ENCODE results near the gene KLF13.

The KLF13 gene

DNA sequence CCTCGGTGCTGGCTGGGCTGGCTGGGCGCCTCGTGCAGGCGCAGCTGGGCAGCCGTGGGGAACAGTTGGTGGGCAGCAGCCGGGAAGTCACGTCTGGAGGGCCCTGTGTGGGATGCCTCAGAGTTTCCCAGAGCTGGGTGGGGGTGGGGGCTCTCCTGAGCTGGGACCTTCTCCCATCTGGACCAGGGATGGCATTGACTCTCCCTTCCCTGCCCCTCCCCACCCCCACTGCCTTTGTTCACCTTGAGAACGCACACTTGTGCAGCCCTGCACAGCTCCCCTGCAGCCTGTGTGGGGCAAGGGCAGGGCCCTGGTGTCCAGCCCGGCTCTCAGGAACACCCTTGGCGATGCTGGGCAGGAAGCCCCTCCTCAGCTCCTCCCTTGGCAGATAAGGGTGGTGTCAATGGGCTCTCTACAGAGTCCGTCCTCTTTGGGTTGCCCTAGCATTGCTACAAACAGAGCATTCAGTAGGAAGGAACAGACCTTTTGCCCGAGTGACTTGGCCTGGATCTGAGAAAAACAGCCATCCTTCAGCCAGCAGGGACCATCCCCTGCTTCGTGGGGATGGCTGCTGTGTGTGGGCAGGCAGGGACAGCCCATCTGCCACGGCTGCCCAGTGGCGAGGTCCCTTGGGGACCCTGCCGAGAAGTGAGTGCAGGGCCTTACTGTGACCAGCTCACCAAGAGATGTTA lies 25.5 kb upstream of the KLF13 start:
- H3K4me3 ChIP-seq (ENCODE audit: low read length in 2 of 2) = no peak overlapping the region
- H3K36me3 ChIP-seq (ENCODE audit: control insufficient read depth in 2 of 2, insufficient read depth in 2 of 2, low read length in 2 of 2) = no peaks in the 10 kb centered on the region
- H3K27ac ChIP-seq (ENCODE audit: low read length) = no peak overlapping the region
- H3K27me3 ChIP-seq (ENCODE audit: control insufficient read depth in 1 of 2, insufficient read depth in 2 of 2, low read length in 2 of 2) = no peaks in the 10 kb centered on the region
- no peaks in the 10 kb centered on the region for H3K9me3 ChIP-seq (ENCODE audit: control insufficient read depth in 2 of 2, low read length in 2 of 2)
- peaks cover 10% of the 10 kb centered on the region for H3K4me1 ChIP-seq (ENCODE audit: control insufficient read depth, insufficient read depth, low read length)
- H3K9ac ChIP-seq (ENCODE audit: low read length in 2 of 2) = no peak overlapping the region

DNA sequence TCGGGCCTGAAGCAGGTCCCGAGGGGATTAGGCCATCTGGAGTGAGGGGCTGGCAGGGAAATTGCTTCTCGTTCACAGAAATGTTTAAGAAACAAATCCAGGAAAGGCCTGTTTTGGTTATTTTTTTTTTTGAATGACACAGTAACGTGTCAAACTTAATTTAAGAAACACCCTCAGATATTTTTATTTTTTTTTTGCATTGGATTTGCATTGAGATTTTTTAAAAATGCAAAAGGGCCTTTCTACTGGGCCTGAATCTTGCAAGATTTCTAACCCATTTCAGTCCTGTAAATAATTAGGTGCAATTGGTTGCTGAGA lies 25.0 kb upstream of the KLF13 start:
- no peak overlapping the region for H3K4me3 ChIP-seq (ENCODE audit: low read length in 2 of 2)
- no peaks in the 10 kb centered on the region for H3K9me3 ChIP-seq (ENCODE audit: control insufficient read depth in 2 of 2, low read length in 2 of 2)
- no peaks in the 10 kb centered on the region for H3K27me3 ChIP-seq (ENCODE audit: control insufficient read depth in 1 of 2, insufficient read depth in 2 of 2, low read length in 2 of 2)
- H3K4me1 ChIP-seq (ENCODE audit: control insufficient read depth, insufficient read depth, low read length) = peaks cover 10% of the 10 kb centered on the region
- H3K9ac ChIP-seq (ENCODE audit: low read length in 2 of 2) = no peak overlapping the region
- no peaks in the 10 kb centered on the region for H3K36me3 ChIP-seq (ENCODE audit: control insufficient read depth in 2 of 2, insufficient read depth in 2 of 2, low read length in 2 of 2)
- no peak overlapping the region for H3K27ac ChIP-seq (ENCODE audit: low read length)

DNA sequence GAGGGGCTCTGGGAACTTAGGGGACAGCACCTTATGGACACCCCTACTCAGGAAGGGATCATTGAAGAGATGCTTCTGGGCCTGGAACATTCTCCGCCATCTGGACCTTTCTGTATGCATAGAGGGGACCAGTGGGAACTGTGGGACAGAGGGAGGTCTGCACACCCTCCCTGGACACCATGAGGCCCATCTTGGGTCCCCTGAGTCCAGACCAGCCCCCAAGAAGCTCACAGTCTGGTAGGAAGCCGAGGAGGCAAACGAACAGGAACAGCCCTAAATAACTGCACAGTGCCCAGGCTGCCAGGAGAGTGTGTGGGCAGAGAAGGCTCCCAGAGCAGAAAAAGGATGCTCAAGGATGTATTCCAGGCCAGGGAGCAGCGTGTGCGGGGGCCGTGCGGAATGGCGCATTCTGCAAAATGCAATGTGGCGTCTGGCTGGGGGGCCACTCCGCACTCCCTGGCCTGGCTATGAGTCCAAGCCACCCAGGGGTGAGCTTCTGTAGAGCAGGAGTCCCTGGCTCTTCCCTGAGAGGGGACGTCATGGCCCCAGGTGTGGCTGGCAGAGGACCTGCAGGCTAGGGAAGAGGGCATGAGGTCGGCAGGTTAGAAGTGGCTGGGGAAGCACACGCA lies 24.5 kb upstream of the KLF13 start:
- H3K9ac ChIP-seq (ENCODE audit: low read length in 2 of 2) = no peak overlapping the region
- H3K27me3 ChIP-seq (ENCODE audit: control insufficient read depth in 1 of 2, insufficient read depth in 2 of 2, low read length in 2 of 2) = no peaks in the 10 kb centered on the region
- no peaks in the 10 kb centered on the region for H3K36me3 ChIP-seq (ENCODE audit: control insufficient read depth in 2 of 2, insufficient read depth in 2 of 2, low read length in 2 of 2)
- H3K4me1 ChIP-seq (ENCODE audit: control insufficient read depth, insufficient read depth, low read length) = peaks cover 10% of the 10 kb centered on the region
- no peak overlapping the region for H3K27ac ChIP-seq (ENCODE audit: low read length)
- H3K9me3 ChIP-seq (ENCODE audit: control insufficient read depth in 2 of 2, low read length in 2 of 2) = no peaks in the 10 kb centered on the region
- no peak overlapping the region for H3K4me3 ChIP-seq (ENCODE audit: low read length in 2 of 2)

DNA sequence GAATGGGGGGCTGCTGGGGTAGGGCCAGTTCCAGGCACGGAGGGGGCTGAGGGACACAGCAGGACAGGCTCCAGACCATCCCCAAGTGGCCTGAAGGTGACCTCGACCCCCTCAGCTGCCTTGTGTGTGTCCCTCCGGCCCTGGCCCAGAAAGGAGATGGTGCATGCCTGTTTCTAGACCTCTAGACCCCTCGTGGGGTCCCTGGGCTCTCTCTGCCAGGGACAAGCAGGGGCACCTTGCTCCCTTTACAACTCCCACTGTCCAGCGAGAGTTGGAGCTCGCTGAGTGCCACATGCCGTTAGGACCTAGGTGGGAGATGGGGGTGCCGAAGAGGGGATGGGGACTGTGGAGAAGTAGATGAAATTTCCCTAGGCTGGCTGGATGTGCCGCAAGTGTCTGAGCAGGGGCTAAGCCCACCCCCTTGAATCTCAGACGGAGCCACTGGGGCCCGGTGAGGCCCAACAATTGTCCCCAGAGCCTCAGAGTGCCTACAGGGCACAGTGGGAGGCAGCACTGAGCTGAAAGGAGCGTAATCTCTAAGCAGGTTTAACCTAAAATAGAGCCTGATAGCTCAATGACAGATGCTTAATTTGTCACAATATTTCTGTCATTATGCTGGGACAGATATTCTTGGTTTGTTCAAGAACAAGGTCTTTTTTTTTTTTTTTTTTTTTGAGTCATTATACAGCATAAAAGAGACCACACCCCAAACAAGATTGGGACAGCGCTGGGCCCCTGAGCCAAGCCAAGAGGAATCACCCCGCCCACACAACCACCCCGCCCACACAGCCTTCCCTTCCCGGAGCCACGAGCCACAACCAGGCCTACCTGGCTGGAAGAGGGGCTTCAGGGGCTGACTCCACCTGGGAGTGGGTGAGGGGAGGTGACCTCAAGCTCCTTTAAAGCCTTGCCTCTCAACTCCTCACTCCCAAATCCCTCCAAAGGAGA lies 23.6 kb upstream of the KLF13 start:
- no peak overlapping the region for H3K27ac ChIP-seq (ENCODE audit: low read length)
- peaks cover 10% of the 10 kb centered on the region for H3K4me1 ChIP-seq (ENCODE audit: control insufficient read depth, insufficient read depth, low read length)
- no peak overlapping the region for H3K9ac ChIP-seq (ENCODE audit: low read length in 2 of 2)

DNA sequence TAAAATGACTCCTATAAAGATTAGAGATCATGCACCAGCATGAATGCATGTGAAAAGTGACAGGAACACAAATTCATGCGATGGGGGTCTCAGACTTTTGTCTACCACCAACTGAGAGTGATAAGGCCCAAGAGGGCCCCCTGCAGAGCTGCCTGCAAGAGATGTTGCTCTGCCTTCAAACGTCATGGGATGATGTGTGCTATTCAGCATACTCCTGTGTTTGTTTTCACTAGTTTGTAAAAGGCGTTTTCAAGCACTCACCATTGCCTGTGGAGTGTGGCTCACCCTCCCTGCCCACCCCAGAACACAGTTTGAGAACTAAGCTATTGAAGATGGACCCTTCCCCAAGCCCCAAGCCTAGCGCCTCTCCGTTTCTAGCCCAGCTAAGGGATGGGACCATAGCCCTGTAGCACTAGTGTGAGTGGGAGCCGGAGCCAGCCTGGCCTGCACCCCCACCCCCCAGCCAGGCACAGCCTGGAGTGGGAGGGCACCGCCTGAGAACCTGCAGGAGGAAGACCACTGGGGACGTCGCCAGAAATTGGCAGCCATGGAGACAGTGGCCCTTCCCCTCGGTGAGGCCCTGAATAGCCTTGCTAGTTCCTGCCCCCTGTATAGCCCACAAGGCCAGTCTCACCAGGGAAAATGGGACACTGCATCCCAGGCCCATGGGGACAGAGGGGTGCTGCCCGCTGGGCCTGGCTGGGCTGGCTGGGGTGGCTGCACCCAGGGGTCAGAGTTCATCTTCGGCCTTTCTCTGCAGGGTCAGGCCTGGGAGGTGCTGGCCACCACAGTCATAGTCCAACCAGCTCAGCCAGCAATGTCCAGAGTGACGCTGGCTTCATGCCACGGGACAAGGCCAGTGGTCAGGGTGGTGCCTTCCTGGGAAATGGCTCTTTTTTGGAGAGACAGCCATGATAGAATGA lies 22.6 kb upstream of the KLF13 start:
- Histone ChIP-seq H3K36me3 (ENCODE audit: control insufficient read depth in 2 of 2, insufficient read depth in 2 of 2, low read length in 2 of 2) (no peaks in the 10 kb centered on the region), H3K4me3 (ENCODE audit: low read length in 2 of 2) (no peak overlapping the region), H3K27me3 (ENCODE audit: control insufficient read depth in 1 of 2, insufficient read depth in 2 of 2, low read length in 2 of 2) (no peaks in the 10 kb centered on the region), H3K9me3 (ENCODE audit: control insufficient read depth in 2 of 2, low read length in 2 of 2) (no peaks in the 10 kb centered on the region), H3K27ac (ENCODE audit: low read length) (no peak overlapping the region), H3K9ac (ENCODE audit: low read length in 2 of 2) (no peak overlapping the region), H3K4me1 (ENCODE audit: control insufficient read depth, insufficient read depth, low read length) (peaks cover 10% of the 10 kb centered on the region)

More for the DNA sequence above, 23.6 kb upstream of the KLF13 start:
- Histone ChIP-seq H3K9me3 (ENCODE audit: control insufficient read depth in 2 of 2, low read length in 2 of 2) (no peaks in the 10 kb centered on the region), H3K27me3 (ENCODE audit: control insufficient read depth in 1 of 2, insufficient read depth in 2 of 2, low read length in 2 of 2) (no peaks in the 10 kb centered on the region), H3K36me3 (ENCODE audit: control insufficient read depth in 2 of 2, insufficient read depth in 2 of 2, low read length in 2 of 2) (no peaks in the 10 kb centered on the region), H3K4me3 (ENCODE audit: low read length in 2 of 2) (no peak overlapping the region)

DNA sequence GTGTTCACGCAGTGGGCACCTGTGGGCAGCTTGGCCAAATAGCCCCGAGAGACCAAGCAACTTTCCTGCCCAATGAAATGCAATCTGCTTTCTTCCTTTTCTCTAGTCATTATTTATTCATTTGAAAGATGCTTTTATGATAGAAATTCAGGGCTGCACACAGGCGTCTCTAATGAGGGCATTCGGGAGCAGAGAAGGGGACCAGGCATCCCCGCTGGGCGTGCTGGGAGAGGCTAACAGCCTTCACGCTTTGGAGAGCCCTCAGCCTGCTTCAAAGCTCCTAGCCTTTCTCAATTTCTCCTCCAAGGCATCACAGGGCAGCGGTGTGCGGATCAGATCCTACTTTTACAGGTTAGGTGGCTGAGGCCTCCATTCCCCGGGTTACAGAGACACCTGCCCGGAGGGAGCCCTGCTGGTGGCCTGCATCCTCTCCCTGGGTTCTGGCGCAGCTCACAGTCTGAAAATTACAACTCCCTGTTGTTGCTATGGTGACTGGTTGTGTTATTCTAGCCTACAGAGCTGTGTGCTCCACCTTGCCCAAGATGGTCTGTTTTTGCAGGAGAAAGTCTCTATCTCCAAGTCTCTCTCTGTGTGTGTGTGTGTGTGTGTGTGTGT lies 21.8 kb upstream of the KLF13 start:
- Histone ChIP-seq H3K4me3 (ENCODE audit: low read length in 2 of 2) (no peak overlapping the region), H3K27me3 (ENCODE audit: control insufficient read depth in 1 of 2, insufficient read depth in 2 of 2, low read length in 2 of 2) (no peaks in the 10 kb centered on the region), H3K9ac (ENCODE audit: low read length in 2 of 2) (no peak overlapping the region), H3K9me3 (ENCODE audit: control insufficient read depth in 2 of 2, low read length in 2 of 2) (no peaks in the 10 kb centered on the region), H3K36me3 (ENCODE audit: control insufficient read depth in 2 of 2, insufficient read depth in 2 of 2, low read length in 2 of 2) (no peaks in the 10 kb centered on the region), H3K27ac (ENCODE audit: low read length) (no peak overlapping the region), H3K4me1 (ENCODE audit: control insufficient read depth, insufficient read depth, low read length) (peaks cover 10% of the 10 kb centered on the region)

DNA sequence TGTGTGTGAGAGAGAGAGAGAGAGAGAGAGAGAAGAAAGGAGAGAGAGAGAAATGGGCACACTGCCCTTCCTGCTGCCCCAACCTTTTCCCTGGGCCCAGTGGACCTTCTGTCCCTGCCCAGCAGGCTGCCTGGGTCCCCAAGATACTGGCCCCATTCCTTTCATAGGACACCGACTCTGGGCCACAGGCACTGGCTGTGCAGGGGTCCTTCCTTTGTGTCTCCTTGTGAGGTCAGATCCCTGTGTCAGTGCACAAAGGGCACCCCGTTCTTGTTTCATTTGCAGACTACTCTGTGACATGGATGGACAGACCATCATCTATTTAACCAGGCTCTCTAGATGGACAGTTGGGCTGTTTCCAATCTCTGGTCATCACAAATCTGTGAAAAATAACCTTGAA lies 21.3 kb upstream of the KLF13 start:
- no peak overlapping the region for H3K4me3 ChIP-seq (ENCODE audit: low read length in 2 of 2)
- H3K36me3 ChIP-seq (ENCODE audit: control insufficient read depth in 2 of 2, insufficient read depth in 2 of 2, low read length in 2 of 2) = no peaks in the 10 kb centered on the region
- peaks cover 10% of the 10 kb centered on the region for H3K4me1 ChIP-seq (ENCODE audit: control insufficient read depth, insufficient read depth, low read length)
- H3K27me3 ChIP-seq (ENCODE audit: control insufficient read depth in 1 of 2, insufficient read depth in 2 of 2, low read length in 2 of 2) = no peaks in the 10 kb centered on the region
- no peak overlapping the region for H3K27ac ChIP-seq (ENCODE audit: low read length)
- no peak overlapping the region for H3K9ac ChIP-seq (ENCODE audit: low read length in 2 of 2)
- no peaks in the 10 kb centered on the region for H3K9me3 ChIP-seq (ENCODE audit: control insufficient read depth in 2 of 2, low read length in 2 of 2)

DNA sequence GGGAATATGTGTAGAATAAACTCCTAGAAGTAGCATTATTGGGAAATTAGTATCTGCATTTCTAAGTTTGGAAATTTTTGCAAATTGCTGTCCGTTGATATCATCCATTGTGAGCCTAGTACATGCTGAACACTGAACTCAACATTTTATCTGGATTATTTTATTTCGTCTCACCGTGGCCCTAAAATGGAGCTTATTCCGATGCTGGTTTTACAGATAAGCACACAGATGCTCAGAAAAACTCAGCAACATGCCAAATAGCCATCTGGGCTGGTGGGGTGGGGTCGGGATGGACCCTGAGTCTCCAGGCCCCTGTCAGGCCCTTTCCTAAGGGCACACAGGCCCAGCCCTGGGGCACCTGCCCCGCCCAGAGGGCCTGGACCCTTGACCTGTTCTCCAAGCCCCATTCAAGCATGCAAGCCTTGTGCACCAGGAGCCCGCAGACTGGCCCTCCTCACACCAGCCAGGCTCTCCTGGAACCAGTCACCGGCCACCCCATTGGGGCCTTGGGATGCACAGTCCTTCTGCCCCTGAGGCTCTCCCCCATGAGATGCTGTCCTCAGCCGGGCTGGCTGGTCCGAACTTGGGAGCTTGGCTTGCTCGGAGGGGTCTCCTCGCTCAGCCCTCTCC lies 20.7 kb upstream of the KLF13 start:
- Histone ChIP-seq H3K4me1 (ENCODE audit: control insufficient read depth, insufficient read depth, low read length) (peaks cover 8% of the 10 kb centered on the region), H3K27ac (ENCODE audit: low read length) (no peak overlapping the region), H3K4me3 (ENCODE audit: low read length in 2 of 2) (no peak overlapping the region), H3K27me3 (ENCODE audit: control insufficient read depth in 1 of 2, insufficient read depth in 2 of 2, low read length in 2 of 2) (no peaks in the 10 kb centered on the region), H3K9me3 (ENCODE audit: control insufficient read depth in 2 of 2, low read length in 2 of 2) (no peaks in the 10 kb centered on the region), H3K36me3 (ENCODE audit: control insufficient read depth in 2 of 2, insufficient read depth in 2 of 2, low read length in 2 of 2) (no peaks in the 10 kb centered on the region), H3K9ac (ENCODE audit: low read length in 2 of 2) (no peak overlapping the region)

DNA sequence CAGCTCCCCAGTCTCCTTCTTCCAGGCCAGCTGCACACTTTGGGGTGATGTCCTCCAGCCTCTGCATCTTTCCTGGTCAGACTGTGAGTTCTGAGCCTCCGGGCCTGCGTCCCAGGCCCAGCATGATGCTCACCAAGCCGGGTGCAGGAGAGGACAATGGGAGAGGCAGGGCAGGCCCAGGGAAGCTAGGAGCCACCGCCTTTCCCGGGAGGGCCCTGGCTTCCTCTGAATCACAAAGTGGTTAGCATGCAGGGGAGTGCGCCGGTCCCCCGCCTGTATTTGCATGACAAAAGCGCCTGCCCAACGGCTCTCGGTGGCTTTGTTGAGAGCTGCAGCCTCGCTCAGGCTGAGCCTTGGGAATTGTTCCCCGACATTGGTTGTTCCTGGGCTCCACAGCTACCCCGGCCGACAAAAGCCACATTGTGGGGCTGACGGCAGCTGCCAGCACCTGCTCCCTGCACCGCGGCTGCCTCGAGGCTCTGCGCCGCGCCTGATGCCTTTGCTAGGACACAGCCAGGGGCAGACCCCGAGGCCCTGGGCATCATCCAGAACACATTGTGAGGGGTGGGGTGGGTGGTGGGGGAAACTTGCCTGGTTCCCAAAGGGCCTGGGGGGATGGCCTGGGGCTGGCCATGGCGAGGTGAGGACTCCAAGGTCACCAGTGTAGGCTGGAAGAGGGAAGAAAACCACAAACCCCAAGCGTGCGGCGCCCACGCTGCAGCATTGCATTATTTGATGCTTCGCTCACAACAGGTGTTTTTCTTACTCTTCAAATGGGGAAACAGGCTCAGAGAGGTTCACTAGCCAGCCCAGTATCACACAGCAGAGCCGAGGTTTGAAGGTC lies 20.0 kb upstream of the KLF13 start:
- Histone ChIP-seq H3K9ac (ENCODE audit: low read length in 2 of 2) (no peak overlapping the region), H3K27ac (ENCODE audit: low read length) (no peak overlapping the region), H3K27me3 (ENCODE audit: control insufficient read depth in 1 of 2, insufficient read depth in 2 of 2, low read length in 2 of 2) (no peaks in the 10 kb centered on the region), H3K4me1 (ENCODE audit: control insufficient read depth, insufficient read depth, low read length) (peaks cover 3% of the 10 kb centered on the region), H3K36me3 (ENCODE audit: control insufficient read depth in 2 of 2, insufficient read depth in 2 of 2, low read length in 2 of 2) (no peaks in the 10 kb centered on the region), H3K4me3 (ENCODE audit: low read length in 2 of 2) (no peak overlapping the region), H3K9me3 (ENCODE audit: control insufficient read depth in 2 of 2, low read length in 2 of 2) (no peaks in the 10 kb centered on the region)

Data from stomach smooth muscle (tissue), 2 donors.